Limb (tissue), 2 donors: ENCODE data around the gene UGCG.
A peak's percentile ranks its signal among the peaks of the same experiment; 100 is the strongest.
"Not testable (repeated sequence)": the region's sequence is repeated elsewhere in the genome, so short reads cannot be mapped to it uniquely, and the experiment has no call there.

Source experiments
- DNase-seq, 2 donors: peaks; one replicate each; pipeline ENCODE4 v3.0.0-alpha.2; 2016; ENCODE audit errors: extremely low spot score in 2 of 2

The UGCG gene

DNA sequence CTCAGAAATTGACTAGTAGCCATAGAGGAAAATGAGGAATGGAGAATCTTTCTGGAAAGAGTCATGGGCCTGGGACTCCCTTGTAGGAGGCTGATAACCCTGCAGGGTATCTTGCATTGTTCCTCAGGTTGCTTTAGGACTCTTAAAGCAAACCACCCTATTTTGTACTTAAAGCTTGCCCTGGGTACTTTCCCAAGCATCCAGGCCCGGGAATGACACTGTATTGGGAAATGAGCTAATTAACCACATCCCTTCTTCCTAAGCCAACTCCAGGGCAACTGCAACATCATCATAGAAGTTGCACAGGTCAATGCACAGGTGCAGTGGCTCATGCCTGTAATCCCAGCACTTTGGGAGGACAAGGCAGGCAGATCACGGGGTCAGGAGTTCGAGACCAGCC, 55.9 kb downstream of the UGCG start:
- no peak for DNase-seq

GRCh38 chr9:111953444-111953843, 56.8 kb downstream of the UGCG start:
- no peak for DNase-seq

DNA sequence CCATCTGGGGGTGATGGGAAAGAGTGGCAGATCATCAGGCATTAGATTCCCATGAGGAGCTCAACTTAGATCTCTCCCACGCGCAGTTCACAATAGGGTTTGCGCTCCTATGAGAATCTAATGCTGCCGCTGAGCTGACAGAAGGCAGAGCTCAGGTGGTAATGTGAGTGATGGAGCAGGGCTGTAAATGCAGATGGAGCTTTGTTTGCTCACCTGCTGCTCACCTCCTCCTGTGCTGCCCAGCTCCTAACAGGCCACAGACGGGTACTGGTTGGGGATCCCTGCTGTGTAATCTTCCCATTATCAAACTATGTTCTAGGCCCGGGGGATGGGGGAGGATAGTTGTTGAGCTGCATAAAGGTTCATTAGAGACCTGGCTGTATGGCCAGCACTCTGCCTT, 58.4 kb downstream of the UGCG start:
- no peak for DNase-seq

GRCh38 chr9:111957856-111958631, 61.4 kb downstream of the UGCG start:
- DNase-seq = peak; percentile 40 to 67

DNA sequence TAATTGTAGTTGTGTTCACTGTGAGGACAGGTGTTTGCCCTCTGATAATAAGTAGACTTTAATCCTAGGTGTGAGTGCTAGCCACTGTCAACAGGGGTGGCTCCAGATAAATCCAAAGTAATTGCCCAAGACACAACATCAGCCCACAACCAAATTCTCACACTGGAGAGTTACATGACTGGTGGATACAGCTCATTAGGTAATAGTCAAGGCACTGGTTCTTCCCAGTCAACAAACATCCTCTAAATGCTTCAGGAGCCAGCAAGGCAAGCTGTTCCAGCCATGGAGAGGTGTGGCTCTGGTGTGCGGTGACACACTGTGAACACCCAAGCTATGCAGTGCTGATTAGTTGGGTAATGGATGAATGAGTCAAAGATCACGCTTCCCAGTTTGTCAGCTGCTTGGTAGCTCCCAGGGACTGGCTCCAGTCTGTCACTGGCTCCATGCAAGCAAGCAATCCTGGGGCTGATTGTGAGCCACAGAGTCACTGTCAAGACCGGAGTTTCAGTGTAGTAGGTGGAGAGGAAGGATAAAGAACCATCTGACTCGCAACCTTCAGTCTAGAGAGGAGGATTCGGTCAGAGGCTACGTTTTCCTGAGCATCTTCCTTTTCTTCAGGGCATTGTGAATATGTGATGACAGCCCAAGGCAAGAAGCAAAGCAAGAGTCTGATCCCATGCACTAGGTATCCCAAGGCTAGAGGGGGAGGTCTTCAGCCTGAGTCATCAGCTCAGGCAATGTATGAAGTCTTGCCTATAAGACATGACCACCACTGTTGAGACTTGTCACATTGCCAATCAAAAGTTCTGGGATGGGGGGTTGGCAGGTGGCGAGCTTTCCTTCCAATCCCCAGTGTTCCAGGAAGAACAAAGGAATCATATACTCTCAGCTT, 63.1 kb downstream of the UGCG start:
- no peak for DNase-seq

- not testable (repeated sequence) for DNase-seq
Observed at GRCh38 chr9:111960485-111960884, 63.9 kb downstream of the UGCG start.

DNA sequence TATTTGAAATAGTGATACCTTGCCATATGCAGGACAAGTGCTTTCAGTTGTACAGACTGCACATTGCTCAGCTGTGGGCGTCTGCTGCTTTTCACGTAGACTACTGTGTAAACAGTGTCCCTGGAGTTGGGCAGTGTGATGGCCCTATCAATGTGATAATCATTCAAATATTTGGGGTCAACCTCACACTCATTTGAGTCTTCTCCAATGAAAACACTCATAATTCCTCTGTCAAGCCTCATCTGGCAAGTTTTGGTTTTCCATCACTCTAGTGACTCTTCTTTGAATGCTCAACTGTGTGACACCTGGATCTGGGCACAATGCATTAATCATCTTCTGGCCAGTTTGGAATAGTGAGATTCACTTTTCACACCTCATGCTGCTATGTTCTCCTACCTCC, 64.4 kb downstream of the UGCG start:
- DNase-seq = no peak

GRCh38 chr9:111961575-111961974, 65.0 kb downstream of the UGCG start:
- DNase-seq = peak; percentile 34 to 53

- DNase-seq = no peak
Observed at GRCh38 chr9:111962021-111962420, 65.4 kb downstream of the UGCG start.

- no peak for DNase-seq
Observed at GRCh38 chr9:111963995-111964394, 67.4 kb downstream of the UGCG start.

DNA sequence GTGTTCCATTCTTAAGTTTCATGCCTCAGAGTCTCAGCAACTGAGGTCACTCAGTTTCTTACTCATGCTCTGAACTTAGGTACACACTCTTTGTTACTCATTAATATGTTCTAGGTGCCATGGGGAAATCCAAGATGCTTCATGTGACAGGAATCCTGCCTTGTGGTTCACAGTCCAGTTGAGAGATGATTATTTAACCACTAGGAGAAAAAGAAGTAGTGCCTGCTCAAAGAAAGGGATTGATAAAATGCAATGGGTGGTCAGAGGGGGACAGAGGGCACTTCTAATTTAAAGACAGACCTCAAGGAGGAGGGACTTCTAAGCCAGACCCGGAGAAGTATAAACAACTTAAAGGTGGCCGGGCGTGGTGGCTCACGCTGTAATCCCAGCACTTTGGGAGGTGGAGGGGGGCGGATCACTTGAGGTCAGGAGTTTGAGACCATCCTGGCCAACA, 69.0 kb downstream of the UGCG start:
- no peak for DNase-seq

DNA sequence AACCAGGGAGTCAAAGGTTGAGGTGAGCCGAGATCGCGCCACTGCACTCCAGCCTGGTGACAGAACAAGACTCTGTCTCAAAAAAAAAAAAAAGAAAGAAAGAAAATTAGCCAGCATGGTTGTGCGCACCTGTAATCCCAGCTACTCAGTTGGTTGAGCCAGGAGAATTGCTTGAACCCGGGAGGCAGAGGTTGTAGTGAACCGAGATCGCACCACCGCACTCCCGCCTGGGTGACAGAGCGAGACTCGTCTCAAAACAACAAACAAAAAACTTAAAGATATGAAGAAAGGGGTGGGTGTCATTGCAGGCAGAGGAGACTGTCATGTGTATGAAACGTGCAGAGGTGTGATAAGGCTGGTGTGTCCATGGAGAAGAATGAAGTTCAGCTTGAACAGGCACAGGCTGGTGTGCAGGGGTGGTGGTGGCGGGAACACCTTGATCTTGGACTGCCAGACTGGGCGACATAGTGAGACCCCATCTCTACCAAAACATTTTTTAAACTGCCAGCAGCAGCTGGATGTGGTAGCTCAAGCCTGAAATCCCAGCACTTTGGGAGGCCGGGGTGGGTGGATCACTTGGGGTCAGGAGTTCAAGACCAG, 69.6 kb downstream of the UGCG start:
- DNase-seq = no peak

GRCh38 chr9:111966861-111967291, 70.3 kb downstream of the UGCG start:
- DNase-seq = no peak

- no peak for DNase-seq
Observed at GRCh38 chr9:111967621-111968020, 71.0 kb downstream of the UGCG start.

DNA sequence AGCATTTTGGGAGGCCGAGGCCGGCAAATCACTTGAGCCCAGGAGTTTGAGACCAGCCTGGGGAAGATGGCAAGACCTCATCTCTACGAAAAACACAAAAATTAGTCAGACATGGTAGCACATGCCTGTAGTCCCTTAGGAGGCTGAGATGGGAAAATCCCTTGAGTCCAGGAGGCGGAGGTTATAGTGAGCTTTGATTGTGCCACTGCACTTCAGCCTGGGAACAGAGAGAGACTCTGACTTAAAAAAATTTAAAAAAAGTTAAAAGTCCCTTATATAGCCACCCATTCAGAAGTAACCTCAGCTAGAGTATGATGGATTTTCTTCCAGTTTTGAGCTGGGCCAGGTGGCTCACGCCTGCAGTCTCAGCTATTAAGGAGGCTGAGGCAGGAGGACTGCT, 72.4 kb downstream of the UGCG start:
- DNase-seq = no peak

GRCh38 chr9:111969622-111970021, 73.0 kb downstream of the UGCG start:
- DNase-seq = no peak

- DNase-seq = no peak
Observed at GRCh38 chr9:111970827-111971226, 74.2 kb downstream of the UGCG start.

DNA sequence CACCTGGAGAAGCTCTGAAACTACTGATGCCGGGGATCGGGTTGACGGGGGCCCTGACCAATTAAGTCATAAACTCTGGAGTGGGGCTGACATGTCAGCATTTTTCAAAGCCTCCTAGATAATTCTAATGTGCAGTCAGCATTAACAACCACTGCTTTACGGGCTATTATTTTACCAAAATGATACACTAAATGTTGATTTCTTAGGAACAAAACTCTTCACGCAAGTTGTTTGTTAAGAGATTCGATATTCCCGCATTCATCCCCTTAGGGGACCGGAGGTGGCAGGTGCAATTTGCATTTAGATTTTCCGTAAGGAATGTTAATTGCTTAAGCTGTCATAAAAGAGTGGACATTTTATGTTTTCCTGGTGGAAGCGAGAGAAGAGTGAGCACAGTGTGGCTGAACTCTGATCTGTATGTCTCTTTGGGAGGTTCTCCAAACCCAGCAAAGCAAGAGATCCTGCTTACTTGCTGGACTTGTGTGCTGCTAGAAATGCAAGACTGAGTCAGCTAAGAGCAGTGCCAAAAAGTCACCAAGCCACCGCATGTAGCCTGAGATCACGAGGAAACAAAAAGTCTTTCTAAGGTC, 77.6 kb downstream of the UGCG start:
- DNase-seq = no peak

- no peak for DNase-seq
Observed at GRCh38 chr9:111975709-111976108, 79.1 kb downstream of the UGCG start.

GRCh38 chr9:111978616-111979015, 82.0 kb downstream of the UGCG start:
- no peak for DNase-seq

- no peak for DNase-seq
Observed at GRCh38 chr9:111979561-111979960, 82.9 kb downstream of the UGCG start.

GRCh38 chr9:111980398-111980797, 83.8 kb downstream of the UGCG start:
- DNase-seq = no peak
